SH-SY5Y (cell line): ENCODE results near the gene NUP93.

Experiments used
- GATA2 ChIP-seq: IDR thresholded peaks from 2 replicates; pipeline ENCODE4 v1.6.1; 2011; ENCODE audit warnings: mild to moderate bottlenecking, low read depth, low read length
- GATA3 ChIP-seq: IDR thresholded peaks from 2 replicates; pipeline ENCODE4 v1.6.1; 2011; ENCODE audit warnings: low read depth, mild to moderate bottlenecking, low read length, moderate library complexity

DNA sequence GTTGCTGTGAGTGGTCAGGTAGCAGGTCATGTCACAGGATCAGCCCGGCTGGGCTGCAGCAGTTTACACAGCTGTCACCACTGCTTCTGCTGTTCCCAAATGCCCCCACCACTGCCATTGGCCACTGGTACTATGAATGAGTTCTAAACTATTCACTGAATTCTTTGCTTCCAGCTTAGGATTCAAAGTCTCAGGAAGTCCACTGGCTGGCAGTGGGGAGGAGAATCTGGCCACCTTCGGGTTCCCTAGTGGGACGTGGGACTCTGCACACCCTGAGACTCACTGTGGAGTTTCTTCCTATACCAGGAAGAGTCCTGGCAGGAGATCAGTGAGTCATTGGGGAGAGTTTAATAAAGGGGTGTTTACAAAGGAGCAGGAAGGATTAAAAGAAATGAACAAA is 40.8 kb upstream of the NUP93 start:
- TF ChIP-seq GATA2 (no peak), GATA3 (no peak)
